ENCODE data around the gene MMP26.

The MMP26 gene

DNA sequence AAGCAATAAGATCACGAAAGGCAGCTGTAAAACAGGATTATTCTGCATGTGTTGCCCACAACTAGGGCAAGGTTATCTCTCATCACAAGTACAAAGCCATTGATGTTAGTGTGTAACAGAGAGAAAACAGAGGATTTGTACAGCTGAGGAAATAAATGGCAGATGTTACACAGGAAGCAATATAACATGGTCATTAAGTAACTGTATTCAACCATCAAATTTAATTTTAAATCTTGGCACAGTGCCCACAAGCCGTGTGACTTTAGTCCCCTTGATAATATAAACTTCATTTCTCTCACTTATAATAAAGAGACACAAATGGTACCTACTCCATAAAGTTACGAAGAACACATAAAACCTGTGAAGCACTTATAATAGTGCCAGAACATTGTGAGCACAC is 24.2 kb upstream of the MMP26 start:
- H3K4me1 ChIP-seq (ENCODE audit: control insufficient read depth, insufficient read depth, low read length): no peaks in the 10 kb centered on the region
- H3K4me3 ChIP-seq (ENCODE audit: low read length): no peak overlapping the region
- no peak for DNase-seq (ENCODE audit: low read depth, low spot score)
- H3K9me3 ChIP-seq (ENCODE audit: control insufficient read depth, insufficient read depth, low read length): no peaks in the 10 kb centered on the region
- WGBS (ENCODE audit: insufficient coverage, insufficient read length): no CpG with 5 or more reads among the region's 3 CpGs
- no peaks in the 10 kb centered on the region for H3K36me3 ChIP-seq (ENCODE audit: control insufficient read depth, insufficient read depth, low read length)
- H3K27me3 ChIP-seq (ENCODE audit: control insufficient read depth, insufficient read depth, low read length): no peaks in the 10 kb centered on the region
- H3K27ac ChIP-seq (ENCODE audit: low read length): no peak overlapping the region

- no peak for DNase-seq (ENCODE audit: low read depth, low spot score)
- no peak overlapping the region for H3K4me3 ChIP-seq (ENCODE audit: low read length)
- no peaks in the 10 kb centered on the region for H3K36me3 ChIP-seq (ENCODE audit: control insufficient read depth, insufficient read depth, low read length)
- WGBS (ENCODE audit: insufficient coverage, insufficient read length): no CpG with 5 or more reads among the region's 2 CpGs
- H3K27ac ChIP-seq (ENCODE audit: low read length): no peak overlapping the region
- no peaks in the 10 kb centered on the region for H3K4me1 ChIP-seq (ENCODE audit: control insufficient read depth, insufficient read depth, low read length)
- no peaks in the 10 kb centered on the region for H3K27me3 ChIP-seq (ENCODE audit: control insufficient read depth, insufficient read depth, low read length)
- H3K9me3 ChIP-seq (ENCODE audit: control insufficient read depth, insufficient read depth, low read length): no peaks in the 10 kb centered on the region
These were observed 21.8 kb upstream of the MMP26 start for GRCh38 chr11:4682623-4683419.

DNA sequence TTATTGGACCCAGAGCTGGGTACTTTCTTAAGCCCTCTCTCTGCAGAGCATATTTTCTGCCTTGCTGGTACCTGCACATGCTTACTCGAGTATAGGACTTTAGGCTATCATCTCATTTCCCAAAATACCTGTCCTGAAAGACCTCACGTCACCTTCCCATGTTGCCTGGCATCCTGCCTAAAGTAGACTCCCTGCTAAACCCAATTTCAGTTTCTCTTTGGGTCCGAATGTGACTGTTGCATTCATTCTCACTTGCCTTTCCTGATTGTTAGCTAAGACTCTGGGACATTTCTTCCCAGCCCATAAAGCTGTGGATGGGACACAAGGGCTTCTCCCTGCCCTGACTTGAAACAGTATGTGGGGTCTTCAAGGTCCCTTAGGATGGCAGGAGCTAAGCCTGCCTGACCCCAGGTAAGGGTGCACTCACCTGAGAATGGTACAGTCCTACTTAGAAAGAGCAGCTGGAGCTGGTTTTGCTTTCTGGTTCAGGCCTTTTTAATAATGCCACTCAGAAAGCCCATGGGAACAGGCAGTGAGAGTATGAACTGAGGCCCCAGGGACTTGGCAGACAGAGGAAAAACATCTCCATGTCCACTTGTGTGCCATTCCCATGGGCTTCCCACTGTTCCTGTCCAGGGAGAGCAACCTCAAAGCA is 19.8 kb upstream of the MMP26 start:
- H3K36me3 ChIP-seq (ENCODE audit: control insufficient read depth, insufficient read depth, low read length): no peaks in the 10 kb centered on the region
- H3K4me1 ChIP-seq (ENCODE audit: control insufficient read depth, insufficient read depth, low read length): no peaks in the 10 kb centered on the region
- H3K27me3 ChIP-seq (ENCODE audit: control insufficient read depth, insufficient read depth, low read length): no peaks in the 10 kb centered on the region
- no peak overlapping the region for H3K4me3 ChIP-seq (ENCODE audit: low read length)
- H3K9me3 ChIP-seq (ENCODE audit: control insufficient read depth, insufficient read depth, low read length): no peaks in the 10 kb centered on the region
- DNase-seq (ENCODE audit: low read depth, low spot score): no peak
- WGBS (ENCODE audit: insufficient coverage, insufficient read length): no CpG with 5 or more reads among the region's 3 CpGs
- no peak overlapping the region for H3K27ac ChIP-seq (ENCODE audit: low read length)

DNA sequence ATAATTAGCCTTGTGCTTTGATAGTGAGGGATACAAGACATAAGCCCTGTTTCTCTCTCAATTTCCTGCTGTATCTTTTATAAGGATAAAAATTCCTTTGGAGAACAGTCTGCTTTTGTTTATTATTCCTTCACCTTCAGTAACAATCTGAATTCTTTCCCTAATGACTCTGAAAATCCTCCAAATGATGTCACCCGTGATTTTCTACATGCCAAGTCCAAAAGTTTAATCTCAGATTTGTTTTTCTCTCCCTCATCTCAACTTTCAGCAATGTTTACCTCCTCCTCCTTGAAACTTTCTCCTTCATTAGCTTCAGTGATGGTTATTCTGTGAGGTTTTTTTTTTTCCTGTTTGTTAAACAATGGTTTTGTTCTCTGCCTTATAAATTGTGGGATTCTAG is 9.1 kb upstream of the MMP26 start:
- H3K4me3 ChIP-seq (ENCODE audit: low read length): no peak overlapping the region
- DNase-seq (ENCODE audit: low read depth, low spot score): no peak
- H3K4me1 ChIP-seq (ENCODE audit: control insufficient read depth, insufficient read depth, low read length): no peaks in the 10 kb centered on the region
- H3K27me3 ChIP-seq (ENCODE audit: control insufficient read depth, insufficient read depth, low read length): no peaks in the 10 kb centered on the region
- no peaks in the 10 kb centered on the region for H3K9me3 ChIP-seq (ENCODE audit: control insufficient read depth, insufficient read depth, low read length)
- no peaks in the 10 kb centered on the region for H3K36me3 ChIP-seq (ENCODE audit: control insufficient read depth, insufficient read depth, low read length)
- H3K27ac ChIP-seq (ENCODE audit: low read length): no peak overlapping the region
- WGBS (ENCODE audit: insufficient coverage, insufficient read length): no CpG with 5 or more reads among the region's 1 CpG

DNA sequence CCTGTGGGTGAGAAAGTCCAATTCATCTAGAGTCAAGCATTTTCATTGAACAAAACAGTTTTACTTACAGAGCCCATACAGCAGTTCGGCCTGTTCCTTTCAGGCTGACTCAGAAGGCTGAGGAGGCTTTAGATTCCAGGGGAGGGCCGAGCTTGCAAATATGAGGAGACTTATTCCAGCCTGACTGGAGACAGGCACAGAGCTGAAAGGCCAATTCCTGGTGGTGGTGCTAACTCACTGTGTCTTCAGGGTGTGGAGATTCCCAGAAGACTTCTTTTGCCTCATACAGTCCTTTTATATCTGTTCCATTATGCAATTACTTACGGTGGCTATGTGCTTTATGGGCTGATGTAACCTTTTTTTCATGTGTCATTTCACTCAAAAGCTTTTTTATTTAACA is 7.0 kb upstream of the MMP26 start, which contains the start of gene OR51E2:
Gene OR51E2 (minus strand): TSS at position 269 of the 400 bp plus-strand sequence. CDS start 15,142 bp downstream, outside the sequence.
- WGBS (ENCODE audit: insufficient coverage, insufficient read length): no CpG with 5 or more reads among the region's 3 CpGs

GRCh38 chr11:4699697-4700435 is 4.7 kb upstream of the MMP26 start:
- Histone ChIP-seq H3K27me3 (ENCODE audit: control insufficient read depth, insufficient read depth, low read length) (no peaks in the 10 kb centered on the region), H3K4me3 (ENCODE audit: low read length) (no peak overlapping the region), H3K36me3 (ENCODE audit: control insufficient read depth, insufficient read depth, low read length) (no peaks in the 10 kb centered on the region), H3K4me1 (ENCODE audit: control insufficient read depth, insufficient read depth, low read length) (peaks cover 2% of the 10 kb centered on the region; the same call in 1 of the 2 replicates), H3K27ac (ENCODE audit: low read length) (no peak overlapping the region), H3K9me3 (ENCODE audit: control insufficient read depth, insufficient read depth, low read length) (no peaks in the 10 kb centered on the region)
- no peak for DNase-seq (ENCODE audit: low read depth, low spot score)
- no CpG with 5 or more reads among the region's 3 CpGs for WGBS (ENCODE audit: insufficient coverage, insufficient read length)

More for the DNA sequence above, 7.0 kb upstream of the MMP26 start, which contains the start of gene OR51E2:
- no peaks in the 10 kb centered on the region for H3K4me1 ChIP-seq (ENCODE audit: control insufficient read depth, insufficient read depth, low read length)
- H3K27me3 ChIP-seq (ENCODE audit: control insufficient read depth, insufficient read depth, low read length): no peaks in the 10 kb centered on the region
- no peak for DNase-seq (ENCODE audit: low read depth, low spot score)
- no peaks in the 10 kb centered on the region for H3K9me3 ChIP-seq (ENCODE audit: control insufficient read depth, insufficient read depth, low read length)
- H3K4me3 ChIP-seq (ENCODE audit: low read length): no peak within 1 kb of the TSS
- H3K27ac ChIP-seq (ENCODE audit: low read length): no peak within 1 kb of the TSS
- H3K36me3 ChIP-seq (ENCODE audit: control insufficient read depth, insufficient read depth, low read length): no peaks in the 10 kb centered on the region

DNA sequence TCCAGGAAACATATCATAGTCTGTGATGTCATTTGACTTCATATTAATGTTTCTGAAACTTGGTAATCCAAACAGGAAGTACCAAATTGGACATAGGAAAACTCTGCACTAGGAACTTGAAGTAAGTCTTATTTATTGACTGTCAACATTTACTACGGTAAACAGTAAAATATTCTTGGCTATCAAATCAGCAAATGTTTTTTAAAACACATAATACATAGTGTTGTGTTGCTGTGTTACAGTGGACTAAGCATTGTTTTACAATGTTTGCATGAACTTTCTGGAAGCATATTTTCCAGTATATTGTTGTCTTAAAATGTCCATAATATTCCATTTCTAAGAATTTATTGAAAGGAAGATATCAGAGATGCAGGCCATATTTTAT is 4.2 kb upstream of the MMP26 start:
- no peak for DNase-seq (ENCODE audit: low read depth, low spot score)
- Histone ChIP-seq H3K9me3 (ENCODE audit: control insufficient read depth, insufficient read depth, low read length) (no peaks in the 10 kb centered on the region), H3K4me3 (ENCODE audit: low read length) (no peak overlapping the region), H3K4me1 (ENCODE audit: control insufficient read depth, insufficient read depth, low read length) (peaks cover 2% of the 10 kb centered on the region; the same call in 1 of the 2 replicates), H3K36me3 (ENCODE audit: control insufficient read depth, insufficient read depth, low read length) (no peaks in the 10 kb centered on the region), H3K27me3 (ENCODE audit: control insufficient read depth, insufficient read depth, low read length) (no peaks in the 10 kb centered on the region), H3K27ac (ENCODE audit: low read length) (no peak overlapping the region)
- no CpG with 5 or more reads among the region's 1 CpG for WGBS (ENCODE audit: insufficient coverage, insufficient read length)

- H3K4me3 ChIP-seq (ENCODE audit: low read length): no peak overlapping the region
- no peak overlapping the region for H3K27ac ChIP-seq (ENCODE audit: low read length)
These were observed 278 bp downstream of the MMP26 start for GRCh38 chr11:4704790-4705334.

GRCh38 chr11:4713241-4713640 is 8.7 kb downstream of the MMP26 start:
- no peak for DNase-seq (ENCODE audit: low read depth, low spot score)
- H3K27ac ChIP-seq (ENCODE audit: low read length): no peak overlapping the region
- WGBS (ENCODE audit: insufficient coverage, insufficient read length): no CpG with 5 or more reads among the region's 1 CpG

More at GRCh38 chr11:4704790-4705334, 278 bp downstream of the MMP26 start:
- no peak for DNase-seq (ENCODE audit: low read depth, low spot score)
- Histone ChIP-seq H3K36me3 (ENCODE audit: control insufficient read depth, insufficient read depth, low read length) (no peaks in the 10 kb centered on the region), H3K4me1 (ENCODE audit: control insufficient read depth, insufficient read depth, low read length) (peaks cover 2% of the 10 kb centered on the region; the same call in 1 of the 2 replicates), H3K9me3 (ENCODE audit: control insufficient read depth, insufficient read depth, low read length) (no peaks in the 10 kb centered on the region), H3K27me3 (ENCODE audit: control insufficient read depth, insufficient read depth, low read length) (no peaks in the 10 kb centered on the region)
- no CpG with 5 or more reads among the region's 8 CpGs for WGBS (ENCODE audit: insufficient coverage, insufficient read length)

DNA sequence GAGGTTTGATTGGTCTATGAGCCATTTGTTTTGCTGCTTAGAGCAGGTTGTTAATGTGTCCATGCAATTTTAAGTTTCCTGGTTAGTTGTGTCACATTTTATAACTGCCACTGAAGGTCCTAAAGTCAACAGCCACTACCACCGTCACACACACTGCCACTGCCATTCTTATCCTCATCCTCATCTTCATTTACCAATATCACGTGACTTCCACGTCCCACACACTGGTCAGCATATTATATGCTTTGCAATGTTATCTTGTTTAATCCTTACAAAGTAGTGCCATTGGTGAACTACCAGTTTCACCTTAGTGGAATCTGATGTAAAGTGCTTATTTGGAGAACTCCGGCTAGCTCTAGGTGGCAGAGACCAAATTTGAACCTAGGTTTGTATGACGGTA is 9.7 kb downstream of the MMP26 start:
- Histone ChIP-seq H3K27me3 (ENCODE audit: control insufficient read depth, insufficient read depth, low read length) (no peaks in the 10 kb centered on the region), H3K27ac (ENCODE audit: low read length) (no peak overlapping the region), H3K36me3 (ENCODE audit: control insufficient read depth, insufficient read depth, low read length) (no peaks in the 10 kb centered on the region), H3K4me3 (ENCODE audit: low read length) (no peak overlapping the region), H3K9me3 (ENCODE audit: control insufficient read depth, insufficient read depth, low read length) (no peaks in the 10 kb centered on the region), H3K4me1 (ENCODE audit: control insufficient read depth, insufficient read depth, low read length) (peaks cover 5% of the 10 kb centered on the region; the same call in 1 of the 2 replicates)
- WGBS (ENCODE audit: insufficient coverage, insufficient read length): 100% methylated on average over 1 of the region's 5 CpGs
- DNase-seq (ENCODE audit: low read depth, low spot score): no peak

More at GRCh38 chr11:4713241-4713640, 8.7 kb downstream of the MMP26 start:
- Histone ChIP-seq H3K4me3 (ENCODE audit: low read length) (no peak overlapping the region), H3K36me3 (ENCODE audit: control insufficient read depth, insufficient read depth, low read length) (no peaks in the 10 kb centered on the region), H3K9me3 (ENCODE audit: control insufficient read depth, insufficient read depth, low read length) (no peaks in the 10 kb centered on the region), H3K27me3 (ENCODE audit: control insufficient read depth, insufficient read depth, low read length) (no peaks in the 10 kb centered on the region), H3K4me1 (ENCODE audit: control insufficient read depth, insufficient read depth, low read length) (peaks cover 2% of the 10 kb centered on the region; the same call in 1 of the 2 replicates)

Data from iPS DF 6.9 (cell line).